Nephron progenitor cell (in vitro differentiated cells): ENCODE results near the gene KRT5.

Experiments
- DNase-seq: peaks from one replicate; pipeline ENCODE4 v3.0.0; 2021
- H3K27ac Mint-ChIP-seq: 2 replicates; pipeline ENCODE4 v1.8.0; 2021; ENCODE audit warnings: mild to moderate bottlenecking, moderate library complexity, mixed read lengths
- H3K27me3 Mint-ChIP-seq: 2 replicates; pipeline ENCODE4 v1.8.0; 2021; ENCODE audit warnings: mild to moderate bottlenecking, low read depth, mixed read lengths; ENCODE audit not compliant: poor library complexity
- H3K36me3 Mint-ChIP-seq: 2 replicates; pipeline ENCODE4 v1.8.0; 2021; ENCODE audit warnings: low read depth, mixed read lengths
- H3K4me1 Mint-ChIP-seq: 2 replicates; pipeline ENCODE4 v1.8.0; 2021; ENCODE audit warnings: mixed read lengths
- H3K4me3 Mint-ChIP-seq: 2 replicates; pipeline ENCODE4 v1.8.0; 2021; ENCODE audit warnings: mild to moderate bottlenecking, moderate library complexity, mixed read lengths
- H3K9me3 Mint-ChIP-seq: 2 replicates; pipeline ENCODE4 v1.8.0; 2021; ENCODE audit warnings: mild to moderate bottlenecking, moderate library complexity, mixed read lengths
- CTCF ChIP-seq: fragments of 200-600 bp; sonication (generic); IDR thresholded peaks from 2 replicates; pipeline ENCODE4 v1.5.0; 2021; ENCODE audit warnings: antibody characterized with exemption

KRT5 gene

GRCh38 chr12:52519826-52520662, at the start of gene KRT5:
KRT5 (minus strand) TSS chr12:52520394; CDS start chr12:52520296, 98 bp downstream.
- H3K9me3 Mint-ChIP-seq = no peaks in the 10 kb centered on the region
- DNase-seq = no peak
- H3K4me3 Mint-ChIP-seq = no peak within 1 kb of the TSS
- no peak within 1 kb of the TSS for H3K27ac Mint-ChIP-seq
- no peaks in the 10 kb centered on the region for H3K27me3 Mint-ChIP-seq
- TF ChIP-seq CTCF = no peak
- H3K36me3 Mint-ChIP-seq = no peaks in the 10 kb centered on the region
- H3K4me1 Mint-ChIP-seq = peaks cover 24% of the 10 kb centered on the region

GRCh38 chr12:52568111-52568510, 47.9 kb upstream of the KRT5 start:
- Mint-ChIP-seq H3K27ac (no peak overlapping the region), H3K36me3 (no peaks in the 10 kb centered on the region), H3K9me3 (no peaks in the 10 kb centered on the region), H3K4me1 (peaks cover 29% of the 10 kb centered on the region), H3K4me3 (no peak overlapping the region), H3K27me3 (no peaks in the 10 kb centered on the region)
- TF ChIP-seq CTCF = no peak
- DNase-seq = no peak

GRCh38 chr12:52566847-52567291, 46.7 kb upstream of the KRT5 start:
- no peak for DNase-seq
- TF ChIP-seq CTCF = no peak
- Mint-ChIP-seq H3K27me3 (no peaks in the 10 kb centered on the region), H3K36me3 (no peaks in the 10 kb centered on the region), H3K9me3 (no peaks in the 10 kb centered on the region), H3K4me1 (peaks cover 29% of the 10 kb centered on the region), H3K4me3 (no peak overlapping the region), H3K27ac (no peak overlapping the region)

- H3K36me3 Mint-ChIP-seq = no peaks in the 10 kb centered on the region
These were observed 44.4 kb upstream of the KRT5 start for GRCh38 chr12:52564582-52564981.

GRCh38 chr12:52561880-52562449, 41.8 kb upstream of the KRT5 start:
- peaks cover 18% of the 10 kb centered on the region for H3K4me1 Mint-ChIP-seq
- no peak overlapping the region for H3K4me3 Mint-ChIP-seq
- TF ChIP-seq CTCF = no peak
- no peaks in the 10 kb centered on the region for H3K36me3 Mint-ChIP-seq
- no peak overlapping the region for H3K27ac Mint-ChIP-seq
- DNase-seq = no peak
- no peaks in the 10 kb centered on the region for H3K9me3 Mint-ChIP-seq
- peaks cover 9% of the 10 kb centered on the region for H3K27me3 Mint-ChIP-seq

More at GRCh38 chr12:52564582-52564981, 44.4 kb upstream of the KRT5 start:
- no peak overlapping the region for H3K4me3 Mint-ChIP-seq
- peaks cover 4% of the 10 kb centered on the region for H3K27me3 Mint-ChIP-seq
- no peak overlapping the region for H3K27ac Mint-ChIP-seq
- H3K4me1 Mint-ChIP-seq = peaks cover 23% of the 10 kb centered on the region
- no peak for TF ChIP-seq CTCF
- no peak for DNase-seq
- no peaks in the 10 kb centered on the region for H3K9me3 Mint-ChIP-seq

- Mint-ChIP-seq H3K4me3 (no peak overlapping the region), H3K36me3 (no peaks in the 10 kb centered on the region), H3K27ac (no peak overlapping the region), H3K9me3 (no peaks in the 10 kb centered on the region), H3K4me1 (peaks cover 10% of the 10 kb centered on the region), H3K27me3 (peaks cover 9% of the 10 kb centered on the region)
- no peak for TF ChIP-seq CTCF
- no peak for DNase-seq
These were observed 39.8 kb upstream of the KRT5 start for GRCh38 chr12:52559979-52560378.
